ENCODE data around the gene ANXA2. TPM values are rescaled to one million over a fixed set of nuclear protein-coding genes. Genes with fewer than 3 reads are reported as not detected.
A peak's percentile ranks its signal among the peaks of the same experiment; 100 is the strongest.

Gene ANXA2
- total RNA-seq, 8 experiments from 2014 or later, result 69.1 to 1,473 (median 614) TPM

DNA sequence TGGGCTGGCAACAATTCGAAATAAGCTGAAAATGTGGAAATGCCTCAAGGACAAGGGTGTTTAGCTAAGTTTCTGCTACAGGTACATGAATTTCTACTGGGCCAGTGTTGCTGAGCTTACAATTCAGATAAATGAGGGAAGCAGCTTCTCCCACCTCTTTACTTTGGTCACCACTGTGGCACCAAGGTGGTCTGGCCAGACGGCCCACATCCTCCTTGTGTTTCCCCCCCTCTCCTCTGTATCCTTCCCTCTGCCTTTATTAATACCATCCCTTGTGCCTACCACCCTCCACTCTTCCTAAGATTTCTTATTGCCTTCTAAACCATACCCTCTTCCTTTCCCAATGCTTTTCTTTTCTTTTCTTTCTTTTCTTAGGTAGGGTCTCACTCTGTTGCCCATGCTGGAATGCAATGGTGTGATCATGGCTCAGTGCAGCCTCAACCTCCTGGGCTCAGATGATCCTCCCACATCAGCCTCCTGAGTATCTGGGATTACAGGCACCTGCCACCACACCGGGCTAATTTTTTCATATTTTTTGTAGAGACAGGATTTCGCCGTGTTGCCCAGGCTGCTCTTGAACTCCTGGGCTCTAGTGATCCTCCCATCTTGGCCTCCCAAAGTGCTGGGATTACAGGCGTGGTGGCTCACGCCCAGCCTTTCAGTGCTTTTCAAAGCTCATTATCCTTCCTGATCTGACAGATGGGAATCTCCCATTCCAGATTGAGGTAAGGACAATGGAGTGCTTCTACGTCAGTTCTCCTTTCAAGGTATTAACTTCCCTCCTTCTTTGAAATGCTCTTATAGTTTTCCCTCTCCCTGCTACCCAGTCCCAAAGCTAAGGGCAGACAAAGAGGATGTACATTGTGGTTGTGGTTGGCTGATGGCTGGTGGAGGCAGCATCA is 14.8 kb downstream of the ANXA2 start:
- ATAC-seq (replicated peaks in 6 of 8), result no peak
- Histone ChIP-seq H3K27ac (no peak overlapping the region), H3K4me1 (replicated peaks in 1 of 2) (peaks cover 10 to 11% of the 10 kb centered on the region in 2 donors), H3K4me3 (no peak overlapping the region)
- WGBS, 10 experiments, result 59 to 100% (median 91%) methylated on average over 1 to 6 of the region's 8 CpGs; no CpG with 5 or more reads in 1 of the 10 experiments
- in situ Hi-C loops (cut with MboI; ENCODE audit: low pct_unique_long_range_greater_than_20kb in 2 of 9, low sequenced_read_pairs in 9 of 9, unreplicated experiment in 9 of 9), result no loop called here

DNA sequence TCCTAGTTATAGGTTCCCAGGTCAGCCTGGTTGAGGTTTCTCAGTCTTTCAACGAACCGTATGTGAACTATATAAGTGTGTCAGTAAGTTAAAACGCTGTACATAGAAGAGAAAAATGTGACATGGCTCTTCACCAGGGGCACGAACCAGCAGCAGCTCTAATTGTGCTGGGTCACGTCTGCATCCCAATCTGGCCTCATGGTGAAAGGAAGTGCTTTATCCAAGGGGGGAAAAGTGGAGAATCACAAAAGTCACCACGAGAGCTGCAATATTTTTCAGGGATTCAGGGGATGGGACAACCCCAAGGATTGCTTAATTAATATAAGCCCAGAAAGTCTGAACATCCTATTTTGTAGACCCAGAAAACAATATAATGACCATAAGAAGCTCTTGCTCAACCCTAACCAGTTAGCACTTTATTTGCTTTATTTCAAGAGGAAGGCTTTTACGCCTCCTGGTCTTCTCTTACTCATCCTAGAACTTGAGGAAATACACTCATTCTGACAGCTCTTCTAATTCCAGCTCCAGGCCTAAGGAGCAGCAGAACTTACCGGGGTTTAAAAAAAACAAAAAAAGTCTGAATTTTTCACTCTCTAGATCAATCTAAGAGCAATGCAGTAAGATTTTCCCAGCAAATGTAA is 16.5 kb downstream of the ANXA2 start:
- Histone ChIP-seq H3K4me1 (replicated peaks in 1 of 2) (peaks cover 10 to 12% of the 10 kb centered on the region in 2 donors), H3K27ac (no peak overlapping the region)
- in situ Hi-C loops (cut with MboI; ENCODE audit: low pct_unique_long_range_greater_than_20kb in 2 of 9, low sequenced_read_pairs in 9 of 9, unreplicated experiment in 9 of 9), result no loop called here

DNA sequence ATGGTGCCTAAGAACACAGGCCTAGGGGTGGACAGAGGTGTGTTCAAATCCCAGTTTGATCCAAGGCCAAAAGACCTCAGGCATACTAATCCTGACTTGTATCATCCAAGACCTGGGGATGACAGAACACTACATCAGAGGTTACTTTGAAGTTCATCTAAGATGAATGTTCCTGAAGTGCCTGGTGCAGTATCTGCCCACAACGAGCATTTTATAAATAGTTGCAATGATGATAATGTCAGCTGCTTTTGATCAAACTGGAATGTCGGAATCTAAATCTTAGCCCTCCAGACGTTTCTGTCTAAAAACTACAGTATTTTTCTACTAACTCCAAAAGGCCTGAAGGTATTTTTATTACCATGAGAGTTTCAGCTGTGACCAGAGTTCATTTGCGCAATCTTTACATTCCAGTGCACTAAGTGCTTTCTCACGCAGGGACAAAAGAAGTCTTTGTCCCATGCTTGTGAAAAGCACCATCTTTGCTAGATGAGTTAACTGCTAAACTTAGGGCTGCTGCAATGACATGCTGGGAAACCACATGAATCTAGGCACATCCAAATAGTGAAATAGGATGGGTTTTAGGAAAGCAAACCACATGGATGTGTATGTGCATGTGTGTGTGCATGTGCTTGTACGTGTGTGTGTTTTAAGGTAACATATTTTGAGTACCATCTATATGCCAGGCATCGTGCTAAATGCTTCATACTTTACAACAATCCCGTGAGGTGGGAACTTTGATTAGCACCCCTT is 18.1 kb downstream of the ANXA2 start:
- Histone ChIP-seq H3K4me3 (no peak overlapping the region), H3K27ac (peak overlapping the region; percentile 25 to 68), H3K4me1 (replicated peaks in 1 of 2) (peaks cover 22 to 27% of the 10 kb centered on the region in 2 donors)
- in situ Hi-C loops (cut with MboI; ENCODE audit: low pct_unique_long_range_greater_than_20kb in 2 of 9, low sequenced_read_pairs in 9 of 9, unreplicated experiment in 9 of 9), result no loop called here
- 16 to 71% (median 42%) methylated on average over 2 to 8 of the region's 8 CpGs; no CpG with 5 or more reads in 2 of the 10 experiments for whole genome bisulfite sequencing, 10 experiments
- peak; percentile 30 to 81 (median 77) for ATAC-seq (replicated peaks in 6 of 8)

More for the DNA sequence above, 16.5 kb downstream of the ANXA2 start:
- no peak overlapping the region for H3K4me3 ChIP-seq
- ATAC-seq (replicated peaks in 6 of 8), result no peak
- WGBS, 10 experiments, result 26 to 100% (median 90%) methylated on average over 2 to 7 of the region's 8 CpGs; no CpG with 5 or more reads in 1 of the 10 experiments

DNA sequence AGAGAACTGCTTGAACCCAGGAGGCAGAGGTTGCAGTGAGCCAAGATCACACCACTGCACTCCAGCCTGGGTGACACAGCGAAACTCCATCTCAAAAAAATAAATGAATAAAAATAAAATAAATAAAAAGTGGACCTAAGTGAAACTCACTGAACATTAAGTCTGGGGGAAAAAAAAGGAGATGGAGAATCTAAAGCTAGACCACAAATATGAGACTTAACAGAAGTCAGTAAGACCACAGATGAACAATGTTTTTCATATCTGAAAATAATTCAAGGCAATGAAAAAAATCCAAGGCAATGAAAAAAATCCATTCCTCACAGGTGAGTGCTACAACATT is 18.6 kb downstream of the ANXA2 start:
- no peak for ATAC-seq (replicated peaks in 6 of 8)
- no peak overlapping the region for H3K4me3 ChIP-seq
- 88 to 100% (median 100%) methylated on average over 1 of the region's 1 CpG; no CpG with 5 or more reads in 6 of the 10 experiments for WGBS, 10 experiments
- in situ Hi-C loops (cut with MboI; ENCODE audit: low pct_unique_long_range_greater_than_20kb in 2 of 9, low sequenced_read_pairs in 9 of 9, unreplicated experiment in 9 of 9), result no loop called here
- peaks cover 28 to 33% of the 10 kb centered on the region in 2 donors for H3K4me1 ChIP-seq (replicated peaks in 1 of 2)
- peak overlapping the region; percentile 4 to 42 for H3K27ac ChIP-seq

DNA sequence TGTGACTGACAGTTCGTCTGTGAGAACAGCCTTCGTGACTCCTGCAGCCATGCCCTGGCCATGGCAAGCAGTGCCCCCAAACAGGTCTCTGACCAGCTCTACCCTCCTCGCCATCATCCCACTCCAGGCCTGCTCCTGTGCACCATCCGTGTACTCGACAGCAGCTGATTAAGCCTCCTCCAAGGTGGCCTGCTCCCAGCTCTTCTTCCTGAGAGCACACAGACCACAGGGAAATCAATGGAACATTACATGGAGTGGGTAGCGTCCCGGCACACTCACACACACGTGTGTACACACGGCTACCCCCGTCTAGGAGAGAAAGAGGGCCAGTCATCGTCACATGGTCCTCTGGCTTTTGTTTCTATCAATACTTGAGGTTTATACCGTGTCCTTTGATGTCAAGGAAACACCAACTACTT is 21.1 kb downstream of the ANXA2 start:
- ATAC-seq (replicated peaks in 6 of 8), result no peak
- in situ Hi-C loops (cut with MboI; ENCODE audit: low pct_unique_long_range_greater_than_20kb in 2 of 9, low sequenced_read_pairs in 9 of 9, unreplicated experiment in 9 of 9), result no loop called here
- Histone ChIP-seq H3K27ac (no peak overlapping the region), H3K4me1 (replicated peaks in 1 of 2) (peaks cover 40 to 44% of the 10 kb centered on the region in 2 donors), H3K4me3 (no peak overlapping the region)
- WGBS, 10 experiments, result 40 to 100% (median 88%) methylated on average over 1 to 2 of the region's 12 CpGs; no CpG with 5 or more reads in 5 of the 10 experiments

DNA sequence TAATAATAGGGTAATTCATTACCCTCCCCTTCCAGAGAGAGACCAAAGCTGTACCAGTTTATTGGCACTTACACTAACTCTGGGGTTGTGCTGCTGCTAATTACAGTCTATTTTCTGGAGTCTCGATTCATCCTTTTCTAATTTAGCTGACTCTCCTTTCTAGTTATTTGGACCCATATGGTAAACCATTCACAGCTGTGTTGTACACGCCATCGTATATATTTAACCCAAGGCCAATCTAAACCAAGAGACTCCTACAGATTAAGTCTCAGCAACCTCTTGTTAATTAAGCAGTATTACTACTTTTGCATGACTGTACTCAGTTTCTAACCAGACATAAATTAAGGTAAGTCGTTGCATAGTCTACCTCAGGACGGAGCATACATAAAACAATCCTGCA is 22.5 kb downstream of the ANXA2 start:
- peak overlapping the region in 1 of 2 donors; percentile 71 for H3K27ac ChIP-seq

GRCh38 chr15:60374628-60375081 is 23.1 kb downstream of the ANXA2 start:
- H3K27ac ChIP-seq, result peak overlapping the region; percentile 61 to 71

More for the DNA sequence above, 22.5 kb downstream of the ANXA2 start:
- no peak for ATAC-seq (replicated peaks in 6 of 8)
- 11 to 78% (median 63%) methylated on average over 1 to 5 of the region's 5 CpGs for WGBS, 10 experiments
- in situ Hi-C loops (cut with MboI; ENCODE audit: low pct_unique_long_range_greater_than_20kb in 2 of 9, low sequenced_read_pairs in 9 of 9, unreplicated experiment in 9 of 9), result no loop called here
- H3K4me3 ChIP-seq, result no peak overlapping the region
- H3K4me1 ChIP-seq (replicated peaks in 1 of 2), result peaks cover 52 to 54% of the 10 kb centered on the region in 2 donors

GRCh38 chr15:60374209-60374608 is 23.6 kb downstream of the ANXA2 start:
- H3K27ac ChIP-seq, result peak overlapping the region; percentile 61 to 71
- whole genome bisulfite sequencing, 10 experiments, result 3 to 90% (median 40%) methylated on average over 1 to 4 of the region's 4 CpGs; no CpG with 5 or more reads in 1 of the 10 experiments
- peaks cover 47 to 49% of the 10 kb centered on the region in 2 donors for H3K4me1 ChIP-seq (replicated peaks in 1 of 2)
- ATAC-seq (replicated peaks in 6 of 8), result peak; percentile 8 to 38 (median 12)
- H3K4me3 ChIP-seq, result no peak overlapping the region
- in situ Hi-C loops (cut with MboI; ENCODE audit: low pct_unique_long_range_greater_than_20kb in 2 of 9, low sequenced_read_pairs in 9 of 9, unreplicated experiment in 9 of 9), result loop anchor here in 2 of 9 experiments (25.0 kb wide), 2 partner anchors 138 to 1463 kb away; no protein-coding TSS in a partner anchor

More at GRCh38 chr15:60374628-60375081, 23.1 kb downstream of the ANXA2 start:
- 0 to 100% (median 28%) methylated on average over 1 to 7 of the region's 7 CpGs for WGBS, 10 experiments
- in situ Hi-C loops (cut with MboI; ENCODE audit: low pct_unique_long_range_greater_than_20kb in 2 of 9, low sequenced_read_pairs in 9 of 9, unreplicated experiment in 9 of 9), result loop anchor here in 2 of 9 experiments (25.0 kb wide), 2 partner anchors 138 to 1463 kb away; no protein-coding TSS in a partner anchor
- peaks cover 51 to 52% of the 10 kb centered on the region in 2 donors for H3K4me1 ChIP-seq (replicated peaks in 1 of 2)
- ATAC-seq (replicated peaks in 6 of 8), result peak; percentile 64 to 96 (median 95)
- H3K4me3 ChIP-seq, result no peak overlapping the region

DNA sequence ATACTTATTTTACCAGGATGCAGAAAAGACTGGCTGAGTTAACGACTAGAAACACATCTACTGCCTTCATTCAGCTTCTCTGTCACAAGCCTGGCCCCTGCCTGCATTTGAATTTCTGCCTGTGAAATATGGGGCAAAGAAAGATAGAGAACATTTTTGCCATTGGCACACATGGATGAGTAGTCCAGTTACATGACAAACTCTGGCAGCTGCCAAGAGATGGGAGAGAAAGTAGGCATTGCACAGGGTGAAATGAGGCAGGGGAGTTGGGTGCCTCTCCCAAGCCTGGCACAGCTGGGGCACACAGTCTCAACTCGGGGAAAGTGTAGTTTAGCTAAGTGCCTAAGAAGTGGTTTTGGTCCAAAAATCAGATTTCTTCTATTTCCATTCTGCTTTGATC is 24.0 kb downstream of the ANXA2 start:
- H3K4me1 ChIP-seq (replicated peaks in 1 of 2), result peaks cover 47 to 49% of the 10 kb centered on the region in 2 donors
- WGBS, 10 experiments, result 0 to 80% (median 60%) methylated on average over 1 to 2 of the region's 2 CpGs; no CpG with 5 or more reads in 5 of the 10 experiments
- no peak for ATAC-seq (replicated peaks in 6 of 8)
- H3K4me3 ChIP-seq, result no peak overlapping the region
- peak overlapping the region in 1 of 2 donors; percentile 71 for H3K27ac ChIP-seq
- in situ Hi-C loops (cut with MboI; ENCODE audit: low pct_unique_long_range_greater_than_20kb in 2 of 9, low sequenced_read_pairs in 9 of 9, unreplicated experiment in 9 of 9), result loop anchor here in 2 of 9 experiments (25.0 kb wide), 2 partner anchors 139 to 1464 kb away; no protein-coding TSS in a partner anchor

DNA sequence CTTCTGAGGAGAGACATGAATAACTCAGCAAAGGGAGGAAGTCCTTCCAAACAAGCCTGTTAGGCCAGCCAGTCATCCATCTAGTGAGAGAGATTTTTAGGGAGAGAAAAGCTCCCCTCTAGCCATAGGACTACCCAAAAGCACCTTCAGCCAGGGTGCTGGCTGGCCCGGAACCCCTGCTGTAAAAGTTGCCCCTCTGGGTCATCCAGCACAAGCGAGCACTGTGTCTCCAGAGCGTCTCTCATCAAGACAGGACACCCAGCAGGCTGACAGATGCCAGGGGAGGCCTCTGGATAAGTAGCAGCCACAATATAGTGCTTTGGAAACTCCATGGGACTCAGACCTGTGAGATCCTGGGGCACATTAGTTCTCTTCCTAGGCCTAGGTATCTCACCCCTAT is 24.5 kb downstream of the ANXA2 start:
- peaks cover 47 to 49% of the 10 kb centered on the region in 2 donors for H3K4me1 ChIP-seq (replicated peaks in 1 of 2)
- in situ Hi-C loops (cut with MboI; ENCODE audit: low pct_unique_long_range_greater_than_20kb in 2 of 9, low sequenced_read_pairs in 9 of 9, unreplicated experiment in 9 of 9), result loop anchor here in 2 of 9 experiments (25.0 kb wide), 2 partner anchors 139 to 1464 kb away; no protein-coding TSS in a partner anchor
- WGBS, 10 experiments, result 30 to 86% methylated on average over 1 to 2 of the region's 3 CpGs; no CpG with 5 or more reads in 8 of the 10 experiments
- H3K27ac ChIP-seq, result peak overlapping the region in 1 of 2 donors; percentile 71
- no peak overlapping the region for H3K4me3 ChIP-seq
- no peak for ATAC-seq (replicated peaks in 6 of 8)

GRCh38 chr15:60372756-60373155 is 25.0 kb downstream of the ANXA2 start:
- Histone ChIP-seq H3K27ac (no peak overlapping the region), H3K4me1 (replicated peaks in 1 of 2) (peaks cover 47 to 49% of the 10 kb centered on the region in 2 donors)

GRCh38 chr15:60372227-60372626 is 25.6 kb downstream of the ANXA2 start:
- 40 to 100% (median 92%) methylated on average over 1 to 3 of the region's 4 CpGs; no CpG with 5 or more reads in 4 of the 10 experiments for WGBS, 10 experiments
- in situ Hi-C loops (cut with MboI; ENCODE audit: low pct_unique_long_range_greater_than_20kb in 2 of 9, low sequenced_read_pairs in 9 of 9, unreplicated experiment in 9 of 9), result loop anchor here in 2 of 9 experiments (25.0 kb wide), 2 partner anchors 140 to 1465 kb away; no protein-coding TSS in a partner anchor
- no peak overlapping the region for H3K27ac ChIP-seq
- peaks cover 47 to 49% of the 10 kb centered on the region in 2 donors for H3K4me1 ChIP-seq (replicated peaks in 1 of 2)
- ATAC-seq (replicated peaks in 6 of 8), result no peak
- H3K4me3 ChIP-seq, result no peak overlapping the region

More at GRCh38 chr15:60372756-60373155, 25.0 kb downstream of the ANXA2 start:
- ATAC-seq (replicated peaks in 6 of 8), result no peak
- in situ Hi-C loops (cut with MboI; ENCODE audit: low pct_unique_long_range_greater_than_20kb in 2 of 9, low sequenced_read_pairs in 9 of 9, unreplicated experiment in 9 of 9), result loop anchor here in 2 of 9 experiments (25.0 kb wide), 2 partner anchors 140 to 1465 kb away; no protein-coding TSS in a partner anchor
- H3K4me3 ChIP-seq, result no peak overlapping the region
- WGBS, 10 experiments, result 86 to 100% (median 100%) methylated on average over 1 of the region's 1 CpG; no CpG with 5 or more reads in 7 of the 10 experiments
